Superior temporal gyrus (tissue), 1 donor: ENCODE measurements around the gene MEAF6.
A peak's percentile ranks its signal among the peaks of the same experiment; 100 is the strongest.
"Not testable (repeated sequence)": the region's sequence is repeated elsewhere in the genome, so short reads cannot be mapped to it uniquely, and the experiment has no call there.

Experiments used
- DNase-seq: peaks from one replicate; pipeline ENCODE4 v3.0.0-alpha.2; 2016; ENCODE audit errors: extremely low spot score

The MEAF6 gene

GRCh38 chr1:37514350-37515184, at the start of gene MEAF6:
MEAF6 (minus strand) TSS chr1:37514766; CDS start chr1:37514746, 20 bp downstream.
- peak; percentile 81 for DNase-seq

GRCh38 chr1:37562984-37563383, 48.4 kb upstream of the MEAF6 start:
- DNase-seq, result no peak

GRCh38 chr1:37561133-37562132, 46.9 kb upstream of the MEAF6 start:
- no peak for DNase-seq

GRCh38 chr1:37560401-37561132, 46.0 kb upstream of the MEAF6 start:
- DNase-seq, result no peak

- DNase-seq, result not testable (repeated sequence)
Measured at GRCh38 chr1:37559957-37560379, 45.4 kb upstream of the MEAF6 start.

- no peak for DNase-seq
Measured at GRCh38 chr1:37559080-37559479, 44.5 kb upstream of the MEAF6 start.

GRCh38 chr1:37558411-37558810, 43.8 kb upstream of the MEAF6 start:
- no peak for DNase-seq

GRCh38 chr1:37557402-37557801, 42.8 kb upstream of the MEAF6 start:
- no peak for DNase-seq

GRCh38 chr1:37556712-37557196, 42.2 kb upstream of the MEAF6 start, which contains the start of gene DNALI1:
DNALI1 (plus strand) TSS chr1:37556940; CDS start chr1:37556995, 55 bp downstream.
- DNase-seq, result peak; percentile 73

- DNase-seq, result peak; percentile 100
Measured at GRCh38 chr1:37553927-37554808, 39.6 kb upstream of the MEAF6 start, which contains the start of gene SNIP1. SNIP1 (minus strand) TSS chr1:37554293; CDS start chr1:37554229, 64 bp downstream.

- no peak for DNase-seq
Measured at GRCh38 chr1:37553598-37553926, 39.0 kb upstream of the MEAF6 start.

GRCh38 chr1:37549341-37549740, 34.8 kb upstream of the MEAF6 start:
- no peak for DNase-seq

GRCh38 chr1:37545019-37545418, 30.5 kb upstream of the MEAF6 start:
- no peak for DNase-seq

- DNase-seq, result no peak
Measured at GRCh38 chr1:37544530-37544929, 30.0 kb upstream of the MEAF6 start.

GRCh38 chr1:37540036-37540785, 25.6 kb upstream of the MEAF6 start:
- no peak for DNase-seq

GRCh38 chr1:37539154-37539553, 24.6 kb upstream of the MEAF6 start:
- not testable (repeated sequence) for DNase-seq

- no peak for DNase-seq
Measured at GRCh38 chr1:37537378-37537777, 22.8 kb upstream of the MEAF6 start.

- no peak for DNase-seq
Measured at GRCh38 chr1:37533317-37534093, 18.9 kb upstream of the MEAF6 start.
